Stimulated activated CD4-positive, alpha-beta T cell treated with anti-CD3 and anti-CD28 coated beads, TNF-alpha, amount 100 ng/mL, for 1 hour (primary cell): ENCODE measurements around the gene ENKUR.
"Not testable (repeated sequence)": the region's sequence is repeated elsewhere in the genome, so short reads cannot be mapped to it uniquely, and the experiment has no call there.

ENCODE experiments used
- DNase-seq, 3 donors: peaks; one replicate each; pipeline ENCODE4 v3.0.0-alpha.2; 2020; ENCODE audit warnings: low read depth in 3 of 3, low spot score in 1 of 3

Gene ENKUR

GRCh38 chr10:24974976-24975375 is 41.0 kb downstream of the ENKUR start:
- DNase-seq, result no peak

- no peak for DNase-seq
Measured at GRCh38 chr10:24973163-24973562, 42.8 kb downstream of the ENKUR start.

- DNase-seq, result no peak
Measured at GRCh38 chr10:24971374-24971773, 44.6 kb downstream of the ENKUR start.

GRCh38 chr10:24969841-24970281 is 46.1 kb downstream of the ENKUR start:
- DNase-seq, result no peak

- not testable (repeated sequence) for DNase-seq
Measured at GRCh38 chr10:24968951-24969350, 47.0 kb downstream of the ENKUR start.

GRCh38 chr10:24968349-24968748 is 47.6 kb downstream of the ENKUR start:
- no peak for DNase-seq

GRCh38 chr10:24966962-24967481 is 48.9 kb downstream of the ENKUR start:
- DNase-seq, result no peak

- DNase-seq, result no peak
Measured at GRCh38 chr10:24965051-24965450, 50.9 kb downstream of the ENKUR start.

GRCh38 chr10:24963521-24964041 is 52.4 kb downstream of the ENKUR start:
- no peak for DNase-seq

- DNase-seq, result no peak
Measured at GRCh38 chr10:24962995-24963394, 53.0 kb downstream of the ENKUR start.

GRCh38 chr10:24961582-24961981 is 54.4 kb downstream of the ENKUR start:
- no peak for DNase-seq

GRCh38 chr10:24959382-24959730 is 56.6 kb downstream of the ENKUR start:
- no peak for DNase-seq

GRCh38 chr10:24958721-24959381 is 57.1 kb downstream of the ENKUR start:
- no peak for DNase-seq

- no peak for DNase-seq
Measured at GRCh38 chr10:24958091-24958720, 57.8 kb downstream of the ENKUR start.

- not testable (repeated sequence) for DNase-seq
Measured at GRCh38 chr10:24957624-24958051, 58.3 kb downstream of the ENKUR start.

GRCh38 chr10:24953675-24954074 is 62.3 kb downstream of the ENKUR start:
- DNase-seq, result no peak

GRCh38 chr10:24952707-24953645 is 63.0 kb downstream of the ENKUR start:
- peak; percentile 7 to 48 (median 36) for DNase-seq

- DNase-seq, result peak in 1 of 3 donors; percentile 3
Measured at GRCh38 chr10:24952143-24952706, 63.7 kb downstream of the ENKUR start, which contains the start of gene PRTFDC1. TSS of gene PRTFDC1 (minus strand) at chr10:24952606. CDS start at chr10:24952575, 31 bp downstream.

- no peak for DNase-seq
Measured at GRCh38 chr10:24951201-24952142, 64.5 kb downstream of the ENKUR start.

GRCh38 chr10:24950439-24950838 is 65.5 kb downstream of the ENKUR start:
- DNase-seq, result no peak
